Endothelial cell of umbilical vein (primary cell): ENCODE data around the gene APLP2.

Experiments used
- EZH2 ChIP-seq: IDR thresholded peaks from 2 replicates; pipeline ENCODE4 v1.6.1; 2012; ENCODE audit warnings: borderline replicate concordance, low read depth, mild to moderate bottlenecking, moderate library complexity, low read length, inconsistent platforms; ENCODE audit not compliant: severe bottlenecking
- FOS ChIP-seq: IDR thresholded peaks from 2 replicates; pipeline ENCODE4 v1.6.1; 2011; ENCODE audit warnings: mild to moderate bottlenecking, low read length, moderate library complexity, borderline replicate concordance; ENCODE audit not compliant: insufficient read depth
- MYC ChIP-seq: IDR thresholded peaks from one replicate; pipeline ENCODE4 v1.6.1; 2011; ENCODE audit warnings: mild to moderate bottlenecking, low read depth, low read length
- POLR2A ChIP-seq: IDR thresholded peaks from 2 replicates; pipeline ENCODE4 v1.6.1; 2012; ENCODE audit warnings: low read depth, mild to moderate bottlenecking, control low read depth, low read length
- TF ChIP-seq, protein P1 (sequence below), 2 donors: IDR thresholded peaks; 1 replicate in 1 of 2; 2 replicates in 1 of 2; pipeline ENCODE4 v1.5.1; 2011; ENCODE audit warnings: low read length in 2 of 2, mild to moderate bottlenecking in 2 of 2, moderate library complexity in 2 of 2, control low read depth in 1 of 2, inconsistent platforms in 1 of 2, low read depth in 1 of 2; ENCODE audit not compliant: insufficient read depth in 1 of 2; ENCODE audit errors: extremely low read depth in 1 of 2
- TF ChIP-seq, protein P2 (sequence below): IDR thresholded peaks from 2 replicates; pipeline ENCODE4 v1.6.1; 2011; ENCODE audit not compliant: insufficient read depth, insufficient read length

DNA sequence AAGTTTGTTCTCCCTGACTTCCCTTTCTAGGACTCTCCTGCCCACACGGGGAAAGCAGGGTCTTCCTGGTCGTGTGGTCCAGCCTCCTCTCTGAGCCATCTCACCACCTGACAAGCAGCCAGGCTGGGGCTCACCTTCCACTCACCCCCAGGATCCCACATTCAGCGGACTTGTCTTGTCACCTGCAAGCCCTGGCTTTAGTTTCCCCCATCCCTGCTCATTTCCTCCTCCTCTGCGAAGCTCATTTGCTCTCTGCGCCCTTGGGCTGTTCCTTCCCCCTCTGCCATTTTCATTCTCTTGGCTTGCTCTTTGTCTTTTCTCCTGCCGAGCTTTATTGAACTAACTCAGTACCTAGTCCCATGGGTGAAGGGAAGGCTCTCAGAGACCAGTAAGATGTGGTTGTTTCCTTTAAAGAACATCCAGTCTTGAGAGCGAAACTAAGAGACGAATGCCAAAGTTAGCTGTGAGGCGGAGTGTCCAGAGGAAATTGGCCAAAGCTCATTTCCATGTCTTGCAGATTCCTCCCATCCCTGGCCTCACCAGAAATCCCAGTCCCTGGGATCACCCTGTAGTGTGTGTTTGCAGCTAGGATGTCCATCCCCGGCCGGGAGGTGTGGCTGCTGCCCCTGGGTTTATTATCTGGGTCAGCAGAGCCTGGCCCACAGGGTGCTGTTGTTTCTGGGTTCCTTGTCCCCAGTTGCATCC is 91.9 kb downstream of the APLP2 start:
- TF ChIP-seq, protein P1, sequence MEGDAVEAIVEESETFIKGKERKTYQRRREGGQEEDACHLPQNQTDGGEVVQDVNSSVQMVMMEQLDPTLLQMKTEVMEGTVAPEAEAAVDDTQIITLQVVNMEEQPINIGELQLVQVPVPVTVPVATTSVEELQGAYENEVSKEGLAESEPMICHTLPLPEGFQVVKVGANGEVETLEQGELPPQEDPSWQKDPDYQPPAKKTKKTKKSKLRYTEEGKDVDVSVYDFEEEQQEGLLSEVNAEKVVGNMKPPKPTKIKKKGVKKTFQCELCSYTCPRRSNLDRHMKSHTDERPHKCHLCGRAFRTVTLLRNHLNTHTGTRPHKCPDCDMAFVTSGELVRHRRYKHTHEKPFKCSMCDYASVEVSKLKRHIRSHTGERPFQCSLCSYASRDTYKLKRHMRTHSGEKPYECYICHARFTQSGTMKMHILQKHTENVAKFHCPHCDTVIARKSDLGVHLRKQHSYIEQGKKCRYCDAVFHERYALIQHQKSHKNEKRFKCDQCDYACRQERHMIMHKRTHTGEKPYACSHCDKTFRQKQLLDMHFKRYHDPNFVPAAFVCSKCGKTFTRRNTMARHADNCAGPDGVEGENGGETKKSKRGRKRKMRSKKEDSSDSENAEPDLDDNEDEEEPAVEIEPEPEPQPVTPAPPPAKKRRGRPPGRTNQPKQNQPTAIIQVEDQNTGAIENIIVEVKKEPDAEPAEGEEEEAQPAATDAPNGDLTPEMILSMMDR (IDR thresholded peaks at IDR 0.05; ENCODE audit: extremely low read depth in 1 of 2, insufficient read depth in 1 of 2, low read depth in 1 of 2, low read length in 2 of 2), result no peak
- TF ChIP-seq POLR2A (no peak), FOS (no peak), EZH2 (no peak), MYC (no peak)
- TF ChIP-seq, protein P2, sequence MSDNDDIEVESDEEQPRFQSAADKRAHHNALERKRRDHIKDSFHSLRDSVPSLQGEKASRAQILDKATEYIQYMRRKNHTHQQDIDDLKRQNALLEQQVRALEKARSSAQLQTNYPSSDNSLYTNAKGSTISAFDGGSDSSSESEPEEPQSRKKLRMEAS, result no peak
